NCI-H82 (cell line): ENCODE data around the gene LDHB.
A peak's percentile ranks its signal among the peaks of the same experiment; 100 is the strongest.
"Not testable (repeated sequence)": the region's sequence is repeated elsewhere in the genome, so short reads cannot be mapped to it uniquely, and the experiment has no call there.

Experiments
- DNase-seq: peaks from one replicate; lab custom pipeline; 2025; lab: John Stamatoyannopoulos, UW

The LDHB gene

DNA sequence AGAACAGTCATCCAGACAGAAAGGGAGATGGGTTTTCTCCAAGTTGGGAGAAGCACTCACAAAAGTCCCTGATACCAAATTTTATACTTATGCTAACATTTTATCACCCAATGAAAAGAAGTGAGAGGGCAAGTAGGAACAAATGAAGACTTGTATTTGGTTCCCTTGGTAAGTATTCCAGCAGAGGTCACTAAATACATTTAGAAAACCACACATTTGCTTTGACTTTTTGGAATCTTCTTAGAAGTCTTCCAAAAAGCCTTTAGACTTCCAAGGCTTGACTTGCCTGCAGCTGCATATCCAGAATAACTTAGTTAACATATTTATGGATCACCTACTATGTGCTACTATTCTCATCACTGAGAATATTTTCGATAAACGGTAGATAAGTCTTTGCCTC is 49.9 kb downstream of the LDHB start:
- peak; percentile 22 for DNase-seq

DNA sequence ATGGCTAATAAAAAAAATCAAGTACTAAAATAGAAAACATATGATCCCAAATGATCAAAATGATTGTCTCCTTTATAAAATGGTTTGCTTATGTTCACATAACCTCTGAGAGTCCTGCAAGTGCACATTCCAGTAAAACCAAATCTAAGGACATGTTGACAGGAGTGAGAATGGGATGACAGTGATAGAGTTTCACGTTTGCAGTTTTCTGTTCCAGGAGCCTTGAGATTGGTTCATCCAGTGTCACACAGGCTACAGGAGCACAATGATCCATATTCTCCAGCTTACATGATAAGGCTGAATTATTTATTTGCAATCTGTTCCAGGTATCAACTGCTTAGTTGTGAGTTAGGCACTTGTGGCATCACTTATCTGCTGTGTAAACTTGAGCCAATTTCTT is 51.5 kb downstream of the LDHB start:
- DNase-seq = no peak

DNA sequence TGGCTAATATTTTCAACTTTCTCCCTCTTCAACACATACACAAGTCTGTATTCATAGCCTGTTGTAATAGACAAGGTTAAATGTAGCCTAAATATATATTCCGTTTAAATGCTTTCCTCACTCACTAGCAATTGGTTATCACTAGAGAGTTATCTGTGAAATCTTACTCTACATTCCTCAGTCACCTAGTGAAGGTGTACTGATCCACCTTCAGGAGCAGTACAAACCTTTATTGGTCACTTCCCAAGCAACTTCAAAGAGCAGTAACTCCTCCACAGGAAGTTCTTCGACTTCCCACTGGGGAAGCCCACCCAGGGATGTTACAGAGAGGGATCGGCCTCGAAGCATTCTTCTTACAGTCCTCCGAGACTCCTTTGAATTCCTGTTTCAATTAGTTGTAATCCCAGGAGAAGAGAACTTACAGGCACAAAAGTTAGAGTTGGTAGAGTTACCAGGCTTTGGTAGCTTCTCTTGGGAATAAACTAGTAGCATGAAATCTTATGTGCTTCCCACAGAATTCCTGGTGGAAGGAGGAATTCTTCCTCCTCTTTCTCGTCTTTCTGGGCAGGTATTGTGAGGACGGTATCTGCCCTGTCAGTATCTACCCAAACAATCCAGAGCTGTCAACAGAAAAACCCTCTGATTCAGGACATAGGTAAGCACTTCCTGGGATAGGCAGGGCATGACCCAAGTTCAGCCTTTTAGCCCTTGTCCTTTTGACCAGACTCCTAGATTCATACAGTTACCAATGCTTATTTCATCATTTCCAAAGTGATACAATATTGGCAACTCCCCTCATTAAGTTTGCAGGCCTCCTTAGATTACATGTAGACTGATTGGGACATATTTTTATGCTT is 53.2 kb downstream of the LDHB start, which contains the start of gene GYS2:
TSS of gene GYS2 (minus strand) at position 603 of the 857 bp plus-strand sequence. CDS start at position 348, 255 bp downstream.
- no peak for DNase-seq

GRCh38 chr12:21602774-21603173 is 54.9 kb downstream of the LDHB start:
- DNase-seq = no peak

GRCh38 chr12:21600196-21600595 is 57.4 kb downstream of the LDHB start:
- DNase-seq = no peak

DNA sequence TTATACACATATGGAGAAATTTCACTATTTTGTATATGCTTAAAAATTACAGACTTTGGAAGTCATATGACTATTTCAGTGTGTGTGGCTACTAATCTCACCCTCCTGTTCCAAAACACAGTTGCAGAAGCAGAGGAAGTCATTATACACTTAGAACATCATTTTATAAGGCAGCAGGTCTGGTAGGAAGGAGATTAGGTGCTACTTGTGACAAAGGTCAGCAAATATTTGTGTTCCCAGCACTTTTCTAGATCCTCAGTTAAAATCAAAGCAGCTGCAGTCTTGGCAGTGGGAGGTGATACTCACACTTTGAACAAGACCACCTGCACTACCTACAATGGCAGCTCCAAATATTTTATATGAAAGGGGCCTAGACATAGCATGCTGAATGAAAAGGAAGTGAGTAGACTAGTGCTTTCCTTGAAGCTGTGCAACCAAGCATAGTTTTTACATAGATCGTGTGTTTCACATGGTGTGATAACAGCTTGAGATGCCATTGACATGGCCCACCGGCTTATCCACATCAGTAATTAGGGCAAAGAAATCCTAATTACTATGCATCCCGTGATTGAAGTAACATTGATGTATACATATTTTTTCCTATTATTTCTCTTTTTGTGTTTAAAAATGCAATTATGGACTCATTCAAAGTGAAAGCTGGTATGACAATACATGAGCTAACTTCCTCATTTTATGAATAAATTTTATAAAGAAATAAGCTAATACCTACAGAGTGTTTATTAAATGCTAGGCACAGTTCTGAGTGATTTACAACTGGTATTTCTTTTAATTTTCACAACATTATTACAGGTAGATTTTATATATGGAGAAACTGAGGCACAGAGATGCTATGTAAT is 58.3 kb downstream of the LDHB start:
- no peak for DNase-seq

DNA sequence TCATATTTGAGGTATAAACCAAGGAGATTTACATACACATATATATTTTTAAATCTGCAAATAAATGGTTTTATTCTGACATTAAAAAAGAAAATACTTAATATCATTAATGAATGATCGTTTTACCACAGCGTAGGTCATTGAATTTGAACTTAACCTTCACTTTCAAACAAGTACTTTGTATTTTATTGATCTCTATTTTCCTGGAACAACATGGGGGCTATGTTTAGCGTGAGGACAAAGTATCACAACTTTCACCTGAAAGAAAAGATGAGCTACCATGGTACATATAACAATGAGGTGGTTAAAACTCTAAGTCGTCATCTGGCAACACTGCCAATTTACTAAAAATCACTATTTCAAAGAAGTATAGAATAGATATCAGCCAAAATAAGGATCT is 59.0 kb downstream of the LDHB start:
- no peak for DNase-seq

DNA sequence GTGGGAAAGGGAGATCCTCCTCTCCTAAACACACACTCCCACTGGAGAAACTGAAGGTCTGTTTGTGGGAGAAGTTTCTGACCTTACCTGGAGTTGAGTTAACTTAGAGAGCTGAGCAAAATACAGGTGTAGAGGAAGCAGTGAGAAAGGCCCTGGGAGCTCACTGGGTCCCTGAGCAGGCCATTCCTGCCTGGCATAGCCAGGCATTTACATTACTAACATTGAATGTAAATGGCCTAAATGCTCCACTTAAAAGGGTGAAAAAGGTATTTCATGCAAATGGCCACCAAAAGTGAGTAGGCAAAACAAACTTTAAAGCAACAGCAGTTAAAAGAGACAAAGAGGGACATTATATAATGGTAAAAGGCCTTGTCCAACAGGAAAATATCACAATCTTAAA is 62.3 kb downstream of the LDHB start:
- not testable (repeated sequence) for DNase-seq

DNA sequence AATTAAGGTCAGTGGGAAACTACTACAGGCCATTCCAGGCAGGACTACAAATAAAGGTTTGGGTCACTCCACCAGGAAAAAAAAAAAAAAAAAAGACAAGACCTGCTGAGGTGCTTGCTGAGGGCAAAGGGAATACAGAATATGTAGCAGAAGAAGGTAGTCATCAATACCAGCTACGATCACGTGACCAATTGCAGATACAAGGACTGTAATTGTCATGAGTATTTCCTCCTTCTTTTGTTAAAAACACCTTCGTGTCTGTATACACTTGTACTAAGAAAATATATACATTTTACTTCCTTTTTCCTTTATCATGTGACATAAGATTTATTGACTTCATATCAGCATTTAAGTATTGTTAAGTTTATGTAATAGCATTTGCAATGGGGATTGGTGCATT is 72.2 kb downstream of the LDHB start:
- DNase-seq = no peak
